GM19023 (cell line): ENCODE data around the gene NAIF1.

Source experiments
- ATAC-seq: cut with Tn5 transposase; IDR thresholded peaks from one replicate; pipeline ENCODE4 v1.9.1; 2021; ENCODE audit warnings: mild to moderate bottlenecking, moderate library complexity; ENCODE audit not compliant: unreplicated experiment

Gene NAIF1

GRCh38 chr9:128102861-128103588, 35.9 kb upstream of the NAIF1 start:
- no peak for ATAC-seq

- ATAC-seq, result no peak
Observed at GRCh38 chr9:128102196-128102595, 35.1 kb upstream of the NAIF1 start.

- ATAC-seq, result no peak
Observed at GRCh38 chr9:128101690-128102089, 34.6 kb upstream of the NAIF1 start.

GRCh38 chr9:128101231-128101661, 34.1 kb upstream of the NAIF1 start:
- no peak for ATAC-seq

GRCh38 chr9:128100581-128100980, 33.5 kb upstream of the NAIF1 start:
- ATAC-seq, result no peak

GRCh38 chr9:128099932-128100491, 32.9 kb upstream of the NAIF1 start:
- no peak for ATAC-seq

GRCh38 chr9:128099231-128099931, 32.3 kb upstream of the NAIF1 start:
- ATAC-seq, result no peak

- no peak for ATAC-seq
Observed at GRCh38 chr9:128098297-128099230, 31.4 kb upstream of the NAIF1 start.

GRCh38 chr9:128097543-128098296, 30.6 kb upstream of the NAIF1 start:
- no peak for ATAC-seq

- no peak for ATAC-seq
Observed at GRCh38 chr9:128096616-128097536, 29.8 kb upstream of the NAIF1 start.

- ATAC-seq, result no peak
Observed at GRCh38 chr9:128094950-128095544, 27.9 kb upstream of the NAIF1 start.

GRCh38 chr9:128094166-128094949, 27.2 kb upstream of the NAIF1 start:
- ATAC-seq, result peak; percentile 94

GRCh38 chr9:128093011-128093410, 25.9 kb upstream of the NAIF1 start:
- no peak for ATAC-seq

- ATAC-seq, result no peak
Observed at GRCh38 chr9:128092199-128092977, 25.3 kb upstream of the NAIF1 start.

- ATAC-seq, result no peak
Observed at GRCh38 chr9:128091571-128091970, 24.5 kb upstream of the NAIF1 start.

- ATAC-seq, result no peak
Observed at GRCh38 chr9:128091144-128091543, 24.0 kb upstream of the NAIF1 start.

- ATAC-seq, result no peak
Observed at GRCh38 chr9:128089299-128089698, 22.2 kb upstream of the NAIF1 start.
